GM19043 (cell line): ENCODE data around the gene GABRB2.
"Not testable (repeated sequence)": the region's sequence is repeated elsewhere in the genome, so short reads cannot be mapped to it uniquely, and the experiment has no call there.

Experiments used
- ATAC-seq: cut with Tn5 transposase; IDR thresholded peaks from one replicate; pipeline ENCODE4 v1.9.1; 2021; ENCODE audit warnings: low read depth; ENCODE audit not compliant: unreplicated experiment

The GABRB2 gene

GRCh38 chr5:161546470-161547301, at the start of gene GABRB2:
GABRB2 (minus strand) TSS chr5:161546725; CDS start chr5:161546643, 82 bp downstream.
- peak; percentile 56 for ATAC-seq

- ATAC-seq = peak; percentile 41
Measured at GRCh38 chr5:161585798-161586197, 39.3 kb upstream of the GABRB2 start.

DNA sequence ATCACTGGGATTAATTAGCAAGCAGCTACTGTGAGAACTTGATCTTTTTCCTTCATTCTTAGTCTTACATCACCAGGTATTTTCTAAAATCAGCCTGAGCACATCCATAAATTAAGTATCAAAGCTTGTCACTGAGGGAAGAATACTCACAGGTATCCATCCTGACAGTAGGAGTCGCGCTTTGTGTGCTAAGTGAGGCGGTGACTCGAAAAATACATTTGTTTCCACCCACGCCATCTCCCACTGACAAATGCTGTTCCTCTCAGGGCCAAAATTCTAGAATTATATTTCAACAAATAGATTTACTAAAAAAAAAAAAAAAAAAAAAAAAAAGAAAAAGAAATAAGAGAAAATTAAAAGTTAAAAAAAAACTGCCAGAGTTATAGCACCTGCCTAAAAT, 34.1 kb upstream of the GABRB2 start:
- ATAC-seq = no peak

- ATAC-seq = no peak
Measured at GRCh38 chr5:161572914-161573313, 26.4 kb upstream of the GABRB2 start.

GRCh38 chr5:161566081-161566480, 19.6 kb upstream of the GABRB2 start:
- no peak for ATAC-seq

DNA sequence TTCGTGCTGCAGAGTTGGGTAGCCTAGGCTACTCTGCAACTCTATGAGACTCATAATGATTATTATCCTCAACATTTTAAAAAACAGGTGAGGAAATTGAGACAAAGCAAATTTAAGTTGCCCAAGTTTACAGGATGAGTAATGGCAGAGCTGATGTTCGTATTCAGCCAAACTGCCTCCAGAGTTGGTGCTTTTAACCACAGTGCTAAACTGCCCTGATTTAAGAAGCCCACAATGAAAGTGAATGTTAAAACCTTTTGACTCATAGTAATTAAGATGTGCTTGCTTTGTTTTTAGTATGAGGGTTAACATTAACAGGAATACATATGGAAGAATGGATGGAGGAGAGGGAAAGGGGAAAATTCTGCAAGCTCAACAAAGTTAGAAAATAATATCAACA, 15.9 kb upstream of the GABRB2 start:
- ATAC-seq = no peak

- no peak for ATAC-seq
Measured at GRCh38 chr5:161549106-161549505, 2.6 kb upstream of the GABRB2 start.

- ATAC-seq = no peak
Measured at GRCh38 chr5:161548487-161549094, 2.1 kb upstream of the GABRB2 start.

GRCh38 chr5:161547738-161548486, 1.4 kb upstream of the GABRB2 start:
- ATAC-seq = no peak

GRCh38 chr5:161547406-161547737, 847 bp upstream of the GABRB2 start:
- ATAC-seq = no peak

DNA sequence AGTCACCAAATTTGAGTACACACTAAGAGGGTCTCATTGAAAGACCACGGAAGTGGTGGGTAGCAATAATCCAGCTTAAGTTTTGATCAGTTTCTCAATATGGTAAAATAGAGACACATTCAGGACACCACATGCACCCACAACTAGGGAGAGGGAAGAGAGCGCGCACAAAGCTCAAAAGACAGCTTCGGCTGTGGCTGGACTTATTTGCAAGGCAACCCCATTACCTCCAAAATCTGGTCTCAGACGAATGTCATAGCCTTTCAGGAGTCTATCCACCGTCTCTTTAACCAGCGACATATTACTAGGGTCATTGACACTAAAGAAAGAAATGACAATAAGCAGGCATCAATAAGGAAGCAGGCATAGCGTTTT, 443 bp downstream of the GABRB2 start:
- ATAC-seq = peak; percentile 3

GRCh38 chr5:161545344-161546094, 1.0 kb downstream of the GABRB2 start:
- ATAC-seq = no peak

GRCh38 chr5:161544350-161544765, 2.2 kb downstream of the GABRB2 start:
- no peak for ATAC-seq

GRCh38 chr5:161539016-161539415, 7.5 kb downstream of the GABRB2 start:
- no peak for ATAC-seq

DNA sequence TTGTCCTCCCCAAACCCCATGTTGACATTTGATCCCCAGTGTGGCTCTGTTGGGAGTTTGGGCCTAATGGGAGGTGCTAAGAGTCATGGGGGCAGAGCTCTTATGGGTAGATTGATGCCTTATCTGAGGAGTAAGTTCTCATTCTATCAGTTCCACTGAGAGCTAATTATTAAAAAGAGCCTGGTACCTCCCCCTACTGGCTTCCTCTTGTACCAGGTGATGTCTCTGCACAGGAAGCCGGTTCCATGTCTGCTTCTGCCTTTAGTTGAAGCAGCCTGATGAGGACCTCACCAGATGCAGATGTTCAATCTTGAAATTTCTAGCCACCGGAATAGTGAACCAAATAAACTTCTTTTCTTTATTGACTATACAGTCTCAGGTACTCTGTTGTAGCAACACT, 10.8 kb downstream of the GABRB2 start:
- no peak for ATAC-seq

DNA sequence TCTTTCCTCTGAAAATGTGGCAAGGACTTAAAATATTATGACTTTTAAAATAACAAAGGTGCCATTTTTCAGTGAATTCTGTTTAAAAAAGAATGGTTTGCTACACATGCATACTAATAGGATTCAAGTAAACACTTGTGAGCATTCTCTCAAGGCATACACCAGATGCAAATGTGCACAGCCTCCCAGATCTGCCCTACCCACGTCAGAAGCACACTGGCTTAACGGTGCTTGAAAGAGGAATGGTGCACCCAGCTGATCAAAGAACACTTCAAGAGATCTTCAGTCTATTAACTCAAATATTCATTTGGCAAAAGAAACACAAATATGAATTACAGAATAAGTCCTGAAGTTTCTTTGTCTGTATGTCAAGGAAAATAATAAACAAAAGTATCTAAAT, 15.8 kb downstream of the GABRB2 start:
- ATAC-seq = no peak

GRCh38 chr5:161513942-161514341, 32.6 kb downstream of the GABRB2 start:
- no peak for ATAC-seq

GRCh38 chr5:161507591-161507990, 38.9 kb downstream of the GABRB2 start:
- ATAC-seq = no peak

DNA sequence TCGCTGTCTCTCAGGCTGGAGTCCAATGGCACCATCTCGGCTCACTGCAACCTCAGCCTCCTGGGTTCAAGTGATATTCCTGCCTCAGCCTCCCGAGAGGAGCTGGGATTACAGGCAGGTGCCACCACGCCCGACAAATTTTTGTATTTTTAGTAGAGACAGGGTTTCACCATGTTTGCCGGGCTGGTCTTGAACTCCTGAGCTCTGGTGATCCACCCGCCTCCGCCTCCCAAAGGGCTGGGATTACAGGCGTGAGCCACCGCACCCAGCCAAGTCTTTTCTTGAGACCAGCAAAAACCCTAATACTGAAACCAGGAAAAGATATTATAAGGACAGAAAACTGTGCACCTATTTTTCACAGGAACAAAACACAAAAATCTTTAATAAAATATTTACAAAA, 41.4 kb downstream of the GABRB2 start:
- not testable (repeated sequence) for ATAC-seq

DNA sequence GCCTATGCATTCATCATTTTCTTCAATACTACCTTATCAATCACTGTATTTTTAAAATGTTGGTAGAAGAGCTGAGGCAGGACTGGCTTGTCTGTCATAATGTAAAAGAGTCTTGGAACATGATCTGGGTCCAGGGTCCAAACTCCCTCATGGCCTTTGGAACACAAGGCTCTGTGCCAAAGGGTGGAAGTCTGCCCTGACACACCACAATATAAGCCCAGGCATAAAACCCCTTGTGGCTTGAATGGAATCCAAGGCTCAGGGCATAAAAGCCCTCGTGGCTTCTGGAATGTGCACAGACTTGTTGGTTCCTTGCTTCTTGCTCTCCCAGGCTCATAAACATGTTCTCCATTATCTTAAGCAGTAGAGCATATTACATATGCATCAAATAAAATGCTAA, 48.0 kb downstream of the GABRB2 start:
- ATAC-seq = no peak

- no peak for ATAC-seq
Measured at GRCh38 chr5:161483721-161484120, 62.8 kb downstream of the GABRB2 start.
